Loucy (cell line): ENCODE measurements around the gene PTGR3.

Experiments
- H2AFZ ChIP-seq: fragments of 200-600 bp; sonication (generic); 2 replicates; pipeline ENCODE4 v1.6.0; 2016; ENCODE audit warnings: antibody characterized with exemption, mild to moderate bottlenecking, low read length, moderate library complexity
- H3F3A ChIP-seq: fragments of 200-600 bp; 2 replicates; pipeline ENCODE4 v1.6.0; 2016; ENCODE audit warnings: antibody characterized with exemption, low read depth, mild to moderate bottlenecking
- H3K27me3 ChIP-seq: fragments of 200-600 bp; sonication (generic); 2 replicates; pipeline ENCODE4 v1.6.1; 2014; ENCODE audit warnings: low read length, mild to moderate bottlenecking; ENCODE audit not compliant: insufficient read depth, poor library complexity, severe bottlenecking
- H3K36me3 ChIP-seq: fragments of 200-600 bp; sonication (generic); 2 replicates; pipeline ENCODE4 v1.6.1; 2016; ENCODE audit warnings: low read length; ENCODE audit not compliant: insufficient read depth
- H3K4me1 ChIP-seq: fragments of 200-600 bp; sonication (generic); 2 replicates; pipeline ENCODE4 v1.5.1; 2014; ENCODE audit warnings: low read length, mild to moderate bottlenecking; ENCODE audit not compliant: insufficient read depth, poor library complexity, severe bottlenecking
- H3K4me2 ChIP-seq: fragments of 200-600 bp; sonication (generic); 2 replicates; pipeline ENCODE4 v1.6.0; 2014; ENCODE audit warnings: antibody characterized with exemption, low read length, low read depth, mild to moderate bottlenecking; ENCODE audit not compliant: poor library complexity, severe bottlenecking
- H3K4me3 ChIP-seq: fragments of 200-600 bp; sonication (generic); 2 replicates; pipeline ENCODE4 v1.5.1; 2014; ENCODE audit warnings: low read length, mild to moderate bottlenecking, mixed read lengths; ENCODE audit not compliant: poor library complexity, severe bottlenecking
- H3K79me2 ChIP-seq: fragments of 200-600 bp; sonication (generic); 2 replicates; pipeline ENCODE4 v1.6.1; 2014; ENCODE audit warnings: low read length; ENCODE audit not compliant: insufficient read depth
- H3K9ac ChIP-seq: fragments of 200-600 bp; sonication (generic); 2 replicates; pipeline ENCODE4 v1.6.0; 2014; ENCODE audit warnings: mild to moderate bottlenecking, low read depth, low read length, moderate library complexity; ENCODE audit not compliant: poor library complexity, severe bottlenecking
- H3K9me2 ChIP-seq: fragments of 200-600 bp; sonication (generic); replicated peaks from 2 replicates; pipeline ENCODE4 v1.6.1; 2016; ENCODE audit warnings: low read depth, low read length, mixed read lengths
- H3K9me3 ChIP-seq: fragments of 200-600 bp; sonication (generic); 2 replicates; pipeline ENCODE4 v1.6.1; 2014; ENCODE audit warnings: mild to moderate bottlenecking, antibody characterized with exemption, low read length, low read depth; ENCODE audit not compliant: insufficient read depth
- H4K20me1 ChIP-seq: fragments of 200-600 bp; sonication (generic); 2 replicates; pipeline ENCODE4 v1.6.0; 2014; ENCODE audit warnings: antibody characterized with exemption, low read length, mild to moderate bottlenecking; ENCODE audit not compliant: insufficient read depth, poor library complexity, severe bottlenecking
- CTCF ChIP-seq: fragments of 200-600 bp; sonication (generic); conservative IDR thresholded peaks from 2 replicates; pipeline ENCODE4 v1.5.1; 2014; ENCODE audit warnings: mild to moderate bottlenecking, antibody characterized with exemption, low read length
- EZH2phosphoT487 ChIP-seq: fragments of 200-600 bp; IDR thresholded peaks from 2 replicates; pipeline ENCODE4 v1.6.1; 2018; ENCODE audit warnings: antibody characterized with exemption, mild to moderate bottlenecking, moderate library complexity, borderline replicate concordance

Gene PTGR3

GRCh38 chr18:75210274-75211001 lies 1.5 kb upstream of the PTGR3 start, which contains the start of gene TSHZ1:
TSHZ1 (plus strand) TSS chr18:75210797; CDS start chr18:75211877, 1,080 bp downstream.
- Histone ChIP-seq H3K4me2 (peak within 1 kb of the TSS; percentile 98), H2AFZ (peak within 1 kb of the TSS; percentile 85), H3K4me1 (peaks cover 57% of the 10 kb centered on the region), H3K9me3 (no peaks in the 10 kb centered on the region), H3K36me3 (no peaks in the 10 kb centered on the region), H3K79me2 (peaks cover 77% of the 10 kb centered on the region), H3K9ac (peak within 1 kb of the TSS; percentile 80), H4K20me1 (peaks cover 59% of the 10 kb centered on the region), H3K9me2 (no peaks in the 10 kb centered on the region), H3K4me3 (peak within 1 kb of the TSS; percentile 91), H3F3A (peaks cover 4% of the 10 kb centered on the region; the same call in 1 of the 2 replicates), H3K27me3 (no peaks in the 10 kb centered on the region)
- no peak for TF ChIP-seq EZH2phosphoT487
- TF ChIP-seq CTCF = no peak

GRCh38 chr18:75209951-75210258 lies 966 bp upstream of the PTGR3 start:
- H2AFZ ChIP-seq = peak overlapping the region; percentile 75
- H3K9me3 ChIP-seq = no peaks in the 10 kb centered on the region
- peaks cover 55% of the 10 kb centered on the region for H3K4me1 ChIP-seq
- peaks cover 77% of the 10 kb centered on the region for H3K79me2 ChIP-seq
- H4K20me1 ChIP-seq = peaks cover 65% of the 10 kb centered on the region
- no peaks in the 10 kb centered on the region for H3K27me3 ChIP-seq
- no peaks in the 10 kb centered on the region for H3K9me2 ChIP-seq
- H3K36me3 ChIP-seq = no peaks in the 10 kb centered on the region
- H3F3A ChIP-seq = peaks cover 4% of the 10 kb centered on the region; the same call in 1 of the 2 replicates
- peak overlapping the region; percentile 91 for H3K4me3 ChIP-seq
- peak overlapping the region; percentile 80 for H3K9ac ChIP-seq
- H3K4me2 ChIP-seq = peak overlapping the region; percentile 98
- no peak for TF ChIP-seq CTCF
- TF ChIP-seq EZH2phosphoT487 = no peak

- Histone ChIP-seq H3K4me3 (peak overlapping the region; percentile 91), H3K9me3 (no peaks in the 10 kb centered on the region), H3K79me2 (peaks cover 77% of the 10 kb centered on the region), H3K9ac (peak overlapping the region; percentile 80), H3F3A (peaks cover 4% of the 10 kb centered on the region; the same call in 1 of the 2 replicates), H3K9me2 (no peaks in the 10 kb centered on the region), H3K4me1 (peaks cover 49% of the 10 kb centered on the region), H3K27me3 (no peaks in the 10 kb centered on the region), H2AFZ (no peak overlapping the region), H3K36me3 (no peaks in the 10 kb centered on the region), H3K4me2 (peak overlapping the region; percentile 93), H4K20me1 (peaks cover 65% of the 10 kb centered on the region)
- TF ChIP-seq CTCF (no peak), EZH2phosphoT487 (no peak)
Observed at GRCh38 chr18:75208836-75209128, 157 bp downstream of the PTGR3 start.
